ENCODE results near the gene MYO16. TPM values are rescaled to one million over a fixed set of nuclear protein-coding genes. Genes with fewer than 3 reads are reported as not detected.

The MYO16 gene
- total RNA-seq, 1 donor from 2014 or later: 2.3 TPM

- DNase-seq (ENCODE audit: low spot score, unreplicated experiment): no peak
- Mint-ChIP-seq H3K9me3 (ENCODE audit: low read depth) (no peaks in the 10 kb centered on the region), H3K27ac (no peak overlapping the region), H3K4me3 (ENCODE audit: low read depth) (no peak overlapping the region), H3K27me3 (no peaks in the 10 kb centered on the region), H3K36me3 (ENCODE audit: insufficient read depth) (no peaks in the 10 kb centered on the region), H3K4me1 (ENCODE audit: low read depth) (no peaks in the 10 kb centered on the region)
- TF ChIP-seq, protein P1, sequence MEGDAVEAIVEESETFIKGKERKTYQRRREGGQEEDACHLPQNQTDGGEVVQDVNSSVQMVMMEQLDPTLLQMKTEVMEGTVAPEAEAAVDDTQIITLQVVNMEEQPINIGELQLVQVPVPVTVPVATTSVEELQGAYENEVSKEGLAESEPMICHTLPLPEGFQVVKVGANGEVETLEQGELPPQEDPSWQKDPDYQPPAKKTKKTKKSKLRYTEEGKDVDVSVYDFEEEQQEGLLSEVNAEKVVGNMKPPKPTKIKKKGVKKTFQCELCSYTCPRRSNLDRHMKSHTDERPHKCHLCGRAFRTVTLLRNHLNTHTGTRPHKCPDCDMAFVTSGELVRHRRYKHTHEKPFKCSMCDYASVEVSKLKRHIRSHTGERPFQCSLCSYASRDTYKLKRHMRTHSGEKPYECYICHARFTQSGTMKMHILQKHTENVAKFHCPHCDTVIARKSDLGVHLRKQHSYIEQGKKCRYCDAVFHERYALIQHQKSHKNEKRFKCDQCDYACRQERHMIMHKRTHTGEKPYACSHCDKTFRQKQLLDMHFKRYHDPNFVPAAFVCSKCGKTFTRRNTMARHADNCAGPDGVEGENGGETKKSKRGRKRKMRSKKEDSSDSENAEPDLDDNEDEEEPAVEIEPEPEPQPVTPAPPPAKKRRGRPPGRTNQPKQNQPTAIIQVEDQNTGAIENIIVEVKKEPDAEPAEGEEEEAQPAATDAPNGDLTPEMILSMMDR (IDR thresholded peaks at IDR 0.05; ENCODE audit: unreplicated experiment): no peak
Observed at GRCh38 chr13:109002934-109003333, 373.5 kb downstream of the MYO16 start.

DNA sequence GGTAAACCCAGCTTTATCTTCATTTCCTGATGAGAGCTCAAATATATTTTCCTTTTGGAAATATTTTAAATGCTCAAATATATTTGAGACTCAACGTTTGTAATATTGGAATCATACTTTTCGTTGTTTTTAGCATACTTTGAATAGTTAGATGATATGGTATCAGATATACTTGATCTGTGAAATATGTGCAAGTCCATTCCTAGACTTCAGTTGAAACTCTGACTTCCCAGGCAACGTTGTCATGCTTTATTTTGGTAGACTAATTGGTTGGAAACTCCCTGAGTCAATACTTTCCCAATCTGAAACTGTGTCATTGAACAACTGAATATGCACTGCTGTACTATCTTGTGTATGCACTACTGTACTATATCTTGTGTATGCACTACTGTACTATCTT is 378.5 kb downstream of the MYO16 start:
- TF ChIP-seq, protein P1 (IDR thresholded peaks at IDR 0.05; ENCODE audit: unreplicated experiment): no peak
- no peak overlapping the region for H3K27ac Mint-ChIP-seq
- no peak for DNase-seq (ENCODE audit: low spot score, unreplicated experiment)
- H3K36me3 Mint-ChIP-seq (ENCODE audit: insufficient read depth): no peaks in the 10 kb centered on the region
- H3K4me3 Mint-ChIP-seq (ENCODE audit: low read depth): no peak overlapping the region
- H3K27me3 Mint-ChIP-seq: no peaks in the 10 kb centered on the region
- H3K4me1 Mint-ChIP-seq (ENCODE audit: low read depth): no peaks in the 10 kb centered on the region
- no peaks in the 10 kb centered on the region for H3K9me3 Mint-ChIP-seq (ENCODE audit: low read depth)

GRCh38 chr13:109009756-109010155 is 380.3 kb downstream of the MYO16 start:
- no peak overlapping the region for H3K27ac Mint-ChIP-seq
- no peaks in the 10 kb centered on the region for H3K9me3 Mint-ChIP-seq (ENCODE audit: low read depth)

GRCh38 chr13:109010912-109011311 is 381.5 kb downstream of the MYO16 start:
- Mint-ChIP-seq H3K27me3 (no peaks in the 10 kb centered on the region), H3K4me1 (ENCODE audit: low read depth) (no peaks in the 10 kb centered on the region), H3K36me3 (ENCODE audit: insufficient read depth) (no peaks in the 10 kb centered on the region), H3K27ac (no peak overlapping the region), H3K4me3 (ENCODE audit: low read depth) (no peak overlapping the region), H3K9me3 (ENCODE audit: low read depth) (no peaks in the 10 kb centered on the region)
- TF ChIP-seq, protein P1 (IDR thresholded peaks at IDR 0.05; ENCODE audit: unreplicated experiment): no peak
- no peak for DNase-seq (ENCODE audit: low spot score, unreplicated experiment)

More at GRCh38 chr13:109009756-109010155, 380.3 kb downstream of the MYO16 start:
- Mint-ChIP-seq H3K36me3 (ENCODE audit: insufficient read depth) (no peaks in the 10 kb centered on the region), H3K27me3 (no peaks in the 10 kb centered on the region), H3K4me1 (ENCODE audit: low read depth) (no peaks in the 10 kb centered on the region), H3K4me3 (ENCODE audit: low read depth) (no peak overlapping the region)
- no peak for DNase-seq (ENCODE audit: low spot score, unreplicated experiment)
- TF ChIP-seq, protein P1 (IDR thresholded peaks at IDR 0.05; ENCODE audit: unreplicated experiment): no peak

DNA sequence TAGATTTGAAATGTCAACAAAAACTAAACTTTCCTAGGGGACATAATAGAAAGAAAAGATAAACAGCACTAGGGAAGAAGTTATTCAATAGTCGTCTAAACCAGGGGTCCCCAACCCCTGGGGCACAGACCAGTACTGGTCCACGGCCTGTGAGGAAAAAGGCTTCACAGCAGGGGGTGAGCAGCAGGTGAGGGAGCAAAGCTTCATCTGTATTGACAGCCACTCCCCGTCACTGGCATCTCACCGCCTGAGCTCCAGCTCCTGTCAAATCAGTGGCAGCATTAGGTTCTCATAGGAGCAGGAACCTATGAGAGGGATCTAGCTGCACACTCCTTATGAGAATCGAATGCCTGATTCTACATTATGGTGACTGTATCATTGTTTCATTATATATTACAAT is 382.7 kb downstream of the MYO16 start:
- Mint-ChIP-seq H3K36me3 (ENCODE audit: insufficient read depth) (no peaks in the 10 kb centered on the region), H3K4me1 (ENCODE audit: low read depth) (no peaks in the 10 kb centered on the region), H3K27me3 (no peaks in the 10 kb centered on the region), H3K27ac (no peak overlapping the region), H3K9me3 (ENCODE audit: low read depth) (no peaks in the 10 kb centered on the region), H3K4me3 (ENCODE audit: low read depth) (no peak overlapping the region)
- DNase-seq (ENCODE audit: low spot score, unreplicated experiment): no peak
- TF ChIP-seq, protein P1 (IDR thresholded peaks at IDR 0.05; ENCODE audit: unreplicated experiment): no peak

All from progenitor cell of endocrine pancreas (in vitro differentiated cells).